HG03457 (cell line): ENCODE results near the gene CADM4.
"Not testable (repeated sequence)": the region's sequence is repeated elsewhere in the genome, so short reads cannot be mapped to it uniquely, and the experiment has no call there.

Experiments
- ATAC-seq: cut with Tn5 transposase; IDR thresholded peaks from one replicate; pipeline ENCODE4 v1.9.1; 2021; ENCODE audit warnings: moderate number of reproducible peaks; ENCODE audit not compliant: unreplicated experiment

CADM4 gene

GRCh38 chr19:43589277-43589676 lies 50.4 kb downstream of the CADM4 start:
- ATAC-seq = no peak

GRCh38 chr19:43587029-43587428 lies 52.6 kb downstream of the CADM4 start:
- ATAC-seq = not testable (repeated sequence)

GRCh38 chr19:43586346-43586745 lies 53.3 kb downstream of the CADM4 start:
- ATAC-seq = no peak

- ATAC-seq = no peak
Observed at GRCh38 chr19:43584484-43584883, 55.2 kb downstream of the CADM4 start.

- no peak for ATAC-seq
Observed at GRCh38 chr19:43582495-43582894, 57.2 kb downstream of the CADM4 start.

- ATAC-seq = no peak
Observed at GRCh38 chr19:43581467-43581866, 58.2 kb downstream of the CADM4 start.

- no peak for ATAC-seq
Observed at GRCh38 chr19:43578787-43579186, 60.9 kb downstream of the CADM4 start.

GRCh38 chr19:43575955-43576878 lies 63.4 kb downstream of the CADM4 start:
- ATAC-seq = no peak

GRCh38 chr19:43575156-43575950 lies 64.3 kb downstream of the CADM4 start, which contains the start of the genes PINLYP and XRCC1:
TSS of gene PINLYP (plus strand) at chr19:43575801. CDS start at chr19:43577192, 1,391 bp downstream.
TSS of gene XRCC1 (minus strand) at chr19:43575527. CDS start at chr19:43575458, 69 bp downstream.
- peak; percentile 83 for ATAC-seq

- no peak for ATAC-seq
Observed at GRCh38 chr19:43574424-43575155, 65.1 kb downstream of the CADM4 start.
